ENCODE data around the gene LBHD2.

GRCh38 chr14:103138301-103139131 lies 54.5 kb downstream of the LBHD2 start:
- TF ChIP-seq FOXA1 (IDR thresholded peaks at IDR 0.05) (no peak), PKNOX1 (IDR thresholded peaks at IDR 0.05) (no peak), NFRKB (IDR thresholded peaks at IDR 0.05) (no peak), FOXK2 (IDR thresholded peaks at IDR 0.05) (no peak)
